Right forelimb (tissue), 1 donor: ENCODE measurements around the gene TREML1.
"Not testable (repeated sequence)": the region's sequence is repeated elsewhere in the genome, so short reads cannot be mapped to it uniquely, and the experiment has no call there.

Experiments used
- DNase-seq: peaks from one replicate; pipeline ENCODE4 v3.0.0-alpha.2; 2018

Gene TREML1

DNA sequence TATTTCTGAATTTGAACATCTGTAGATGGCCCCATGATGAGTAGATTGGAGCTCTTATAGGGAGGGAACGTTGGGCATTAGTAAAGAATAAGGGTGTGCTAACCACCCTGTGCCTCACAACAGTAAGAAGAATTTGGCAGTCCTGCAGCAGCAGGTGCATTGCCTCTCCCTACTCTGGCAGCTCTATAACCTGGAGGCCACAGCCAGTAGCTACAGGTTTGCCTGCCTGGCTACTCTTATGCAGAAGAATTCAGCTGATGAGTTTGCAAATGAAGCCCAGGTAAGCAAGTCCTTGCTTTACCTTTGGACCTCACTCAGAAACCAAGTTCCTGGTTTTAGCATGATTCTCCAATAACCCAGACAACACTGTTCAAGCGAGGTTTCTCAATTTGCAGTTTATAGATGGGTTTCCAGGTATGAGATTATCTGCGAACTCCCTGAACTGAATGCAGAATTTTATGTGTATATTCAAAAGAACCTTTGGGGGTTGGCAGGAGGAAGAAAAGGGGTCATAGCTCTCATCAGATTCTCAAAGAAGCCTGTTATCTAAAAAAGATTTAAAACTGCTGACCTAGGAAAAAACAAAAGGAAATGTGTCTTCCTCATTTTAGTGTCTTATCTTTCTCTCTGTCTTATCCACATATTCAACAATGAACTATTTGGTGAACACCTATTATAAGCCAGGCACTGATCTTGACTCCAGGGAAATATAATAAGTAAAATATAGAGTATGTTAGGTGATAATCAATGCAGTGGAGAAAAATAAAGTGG, 18.9 kb downstream of the TREML1 start:
- no peak for DNase-seq

DNA sequence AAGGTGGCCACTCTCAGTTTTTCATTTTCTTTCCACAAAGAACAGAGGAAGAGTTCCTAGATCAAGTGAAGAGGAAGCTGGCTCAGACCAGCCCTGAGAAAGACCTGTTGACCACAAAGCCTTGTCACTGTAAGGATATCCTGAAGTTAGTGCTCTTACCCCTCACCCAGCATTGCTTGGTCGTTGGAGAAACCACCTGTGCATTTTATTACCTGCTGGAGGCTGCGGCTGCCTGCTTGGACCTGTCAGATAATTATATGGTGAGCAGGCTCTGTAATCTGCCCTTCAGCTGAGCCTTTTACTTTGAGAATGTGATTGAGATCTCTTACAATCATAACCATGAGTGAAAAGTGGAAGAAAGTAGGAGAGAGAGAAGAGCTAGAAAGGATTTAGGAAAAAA, 21.9 kb downstream of the TREML1 start:
- no peak for DNase-seq

GRCh38 chr6:41125282-41125681, 28.9 kb downstream of the TREML1 start:
- DNase-seq = no peak

DNA sequence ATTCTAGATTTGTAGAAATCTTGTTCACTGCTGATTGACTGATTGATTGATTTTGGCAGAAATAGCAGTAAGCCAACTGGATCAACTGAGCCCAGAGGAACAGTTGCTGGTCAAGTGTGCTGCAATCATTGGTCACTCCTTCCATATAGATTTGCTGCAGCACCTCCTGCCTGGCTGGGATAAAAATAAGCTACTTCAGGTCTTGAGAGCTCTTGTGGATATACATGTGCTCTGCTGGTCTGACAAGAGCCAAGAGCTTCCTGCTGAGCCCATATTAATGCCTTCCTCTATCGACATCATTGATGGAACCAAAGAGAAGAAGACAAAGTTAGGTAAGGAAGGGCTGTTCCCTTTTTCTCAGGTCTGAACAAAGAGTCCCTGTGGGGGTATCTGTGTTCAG, 31.2 kb downstream of the TREML1 start:
- DNase-seq = no peak

- DNase-seq = no peak
Measured at GRCh38 chr6:41122373-41122772, 31.8 kb downstream of the TREML1 start.

GRCh38 chr6:41120058-41120457, 34.1 kb downstream of the TREML1 start:
- no peak for DNase-seq

DNA sequence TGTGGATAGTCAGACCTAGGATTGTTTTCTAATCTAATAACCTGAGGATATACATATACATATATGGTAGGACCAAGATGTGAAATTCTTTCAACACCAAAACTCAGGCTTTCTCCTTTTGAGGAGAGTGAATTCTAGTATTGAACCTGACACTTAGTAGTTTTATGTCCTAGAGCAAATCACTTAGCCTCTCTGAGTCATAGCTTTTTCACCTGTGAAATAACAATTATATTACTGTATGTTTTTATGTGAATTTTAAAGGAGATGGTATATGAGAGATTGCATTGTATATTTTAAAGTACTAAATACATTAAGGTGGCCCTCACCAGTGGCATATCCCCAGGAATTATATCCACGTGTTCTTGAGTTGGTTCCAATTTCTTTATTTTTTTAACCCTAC, 34.6 kb downstream of the TREML1 start:
- no peak for DNase-seq

GRCh38 chr6:41115027-41115426, 39.1 kb downstream of the TREML1 start:
- DNase-seq = not testable (repeated sequence)

DNA sequence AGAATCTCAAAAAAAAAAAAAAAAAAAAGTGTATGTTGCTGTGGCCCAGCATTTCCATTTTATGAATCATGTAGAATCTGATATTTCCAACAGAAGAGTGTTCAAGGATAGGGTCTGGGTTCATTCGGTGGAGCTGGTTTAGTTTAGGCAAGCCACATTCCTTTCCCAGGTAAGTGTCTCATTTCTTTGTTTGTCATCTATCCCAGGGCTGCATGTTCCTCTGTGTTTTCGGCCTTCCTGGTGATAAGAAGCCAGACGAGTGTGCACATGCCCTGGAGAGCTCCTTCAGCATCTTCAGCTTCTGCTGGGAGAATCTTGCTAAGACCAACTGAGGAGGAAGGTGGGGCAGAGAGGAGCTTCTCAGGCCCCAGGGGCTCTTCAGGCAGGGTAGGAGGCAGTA, 43.1 kb downstream of the TREML1 start:
- no peak for DNase-seq

GRCh38 chr6:41103847-41104246, 50.3 kb downstream of the TREML1 start:
- DNase-seq = no peak

GRCh38 chr6:41100871-41101287, 53.3 kb downstream of the TREML1 start:
- DNase-seq = peak; percentile 45
